Activated CD4-positive, alpha-beta T cell treated with anti-CD3 and anti-CD28 coated beads, Interleukin-2, amount 50 U/mL, for 16 hours (primary cell): ENCODE results near the gene KRTAP20-2.

Source experiments
- DNase-seq: peaks from one replicate; pipeline ENCODE4 v3.0.0-alpha.2; 2020

The KRTAP20-2 gene

GRCh38 chr21:30676737-30677136 is 41.7 kb downstream of the KRTAP20-2 start:
- no peak for DNase-seq

- DNase-seq = no peak
These were observed 45.6 kb downstream of the KRTAP20-2 start for GRCh38 chr21:30680586-30680985.

- DNase-seq = no peak
These were observed 49.5 kb downstream of the KRTAP20-2 start for GRCh38 chr21:30684506-30684905.
